Smooth muscle cell of the brain vasculature (primary cell): ENCODE results near the gene LARGE1.
"Not testable (repeated sequence)": the region's sequence is repeated elsewhere in the genome, so short reads cannot be mapped to it uniquely, and the experiment has no call there.

Experiments
- DNase-seq: peaks from one replicate; pipeline ENCODE4 v3.0.0-alpha.2; 2012; ENCODE audit warnings: low read depth, low spot score

LARGE1 gene

GRCh38 chr22:33566495-33566894 lies 353.8 kb downstream of the LARGE1 start:
- not testable (repeated sequence) for DNase-seq

GRCh38 chr22:33565580-33565995 lies 354.7 kb downstream of the LARGE1 start:
- DNase-seq: no peak

- DNase-seq: no peak
These were observed 355.6 kb downstream of the LARGE1 start for GRCh38 chr22:33564683-33565082.

GRCh38 chr22:33563220-33563964 lies 356.9 kb downstream of the LARGE1 start:
- DNase-seq: no peak

GRCh38 chr22:33562501-33562900 lies 357.8 kb downstream of the LARGE1 start:
- DNase-seq: no peak

- no peak for DNase-seq
These were observed 359.0 kb downstream of the LARGE1 start for GRCh38 chr22:33561149-33561807.

- DNase-seq: no peak
These were observed 362.4 kb downstream of the LARGE1 start for GRCh38 chr22:33557836-33558235.

- DNase-seq: no peak
These were observed 364.3 kb downstream of the LARGE1 start for GRCh38 chr22:33555814-33556522.

GRCh38 chr22:33553493-33553892 lies 366.8 kb downstream of the LARGE1 start:
- no peak for DNase-seq

- DNase-seq: no peak
These were observed 375.6 kb downstream of the LARGE1 start for GRCh38 chr22:33544707-33545106.

- DNase-seq: no peak
These were observed 377.6 kb downstream of the LARGE1 start for GRCh38 chr22:33542722-33543121.

- no peak for DNase-seq
These were observed 378.1 kb downstream of the LARGE1 start for GRCh38 chr22:33542153-33542552.

- DNase-seq: no peak
These were observed 380.1 kb downstream of the LARGE1 start for GRCh38 chr22:33539902-33540751.

- no peak for DNase-seq
These were observed 380.9 kb downstream of the LARGE1 start for GRCh38 chr22:33539202-33539901.

GRCh38 chr22:33538277-33538885 lies 381.9 kb downstream of the LARGE1 start:
- no peak for DNase-seq

GRCh38 chr22:33537059-33537458 lies 383.2 kb downstream of the LARGE1 start:
- no peak for DNase-seq

- no peak for DNase-seq
These were observed 384.1 kb downstream of the LARGE1 start for GRCh38 chr22:33535937-33536875.

GRCh38 chr22:33529424-33530113 lies 390.7 kb downstream of the LARGE1 start:
- no peak for DNase-seq

- DNase-seq: no peak
These were observed 392.1 kb downstream of the LARGE1 start for GRCh38 chr22:33528183-33528582.
